Measurements from ENCODE around the gene SPATC1L. TPM values are rescaled to one million over a fixed set of nuclear protein-coding genes. Genes with fewer than 3 reads are reported as not detected.
A peak's percentile ranks its signal among the peaks of the same experiment; 100 is the strongest.

Gene SPATC1L
- total RNA-seq, 4 donors from 2014 or later, result 1.3 to 22.0 (median 7.0) TPM

DNA sequence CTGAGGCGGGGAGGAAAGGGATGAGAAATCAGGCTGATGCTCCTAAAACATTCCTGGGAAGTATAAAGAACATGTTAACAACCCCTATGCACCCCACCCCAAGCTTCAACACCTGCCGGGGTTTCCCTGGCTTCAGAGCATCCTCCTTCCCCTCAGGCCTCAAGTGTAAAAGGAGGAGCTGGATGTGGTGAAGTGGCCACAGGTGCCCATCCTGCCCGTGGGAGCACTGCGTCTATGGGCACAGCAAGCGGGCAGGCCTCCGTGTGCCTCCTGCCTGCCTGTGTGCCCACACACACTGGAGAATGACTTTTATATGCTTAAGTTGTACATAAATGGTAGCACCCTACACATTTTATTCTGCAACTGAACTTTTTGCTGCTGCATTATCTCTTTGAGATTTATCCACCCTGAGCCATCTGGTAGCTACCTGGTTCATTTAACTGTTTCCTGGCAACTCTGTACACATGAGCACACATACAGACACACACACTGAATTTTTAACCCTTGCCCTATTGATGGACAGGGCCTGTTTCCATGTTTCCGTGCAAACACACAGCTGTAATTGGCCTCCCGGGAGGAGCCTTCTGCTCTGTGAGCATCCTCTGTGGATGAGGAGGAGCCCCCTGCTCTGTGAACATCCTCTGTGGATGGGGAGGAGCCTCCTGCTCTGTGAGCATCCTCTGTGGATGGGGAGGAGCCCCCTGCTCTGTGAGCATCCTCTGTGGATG, 15.4 kb downstream of the SPATC1L start:
- H3K4me1 ChIP-seq, result no peaks in the 10 kb centered on the region
- peaks cover 0 to 40% (median 0%) of the 10 kb centered on the region in 4 donors for H3K27me3 ChIP-seq
- H3K36me3 ChIP-seq, result peaks cover 0 to 7% (median 0%) of the 10 kb centered on the region in 4 donors
- TF ChIP-seq CTCF (IDR thresholded peaks at IDR 0.05) (no peak), EP300 (IDR thresholded peaks at IDR 0.05) (no peak), POLR2A (IDR thresholded peaks at IDR 0.05; ENCODE audit: low read depth) (no peak), POLR2AphosphoS5 (IDR thresholded peaks at IDR 0.05) (no peak)
- WGBS, result 83% methylated on average over 8 of the region's 8 CpGs
- intact Hi-C loops (cut with DNase I), result no loop called here
- H3K4me3 ChIP-seq, result no peak overlapping the region
- no peak for DNase-seq (ENCODE audit: extremely low spot score)
- no peaks in the 10 kb centered on the region for H3K9me3 ChIP-seq
- H3K27ac ChIP-seq (replicated peaks in 1 of 4), result no peak overlapping the region

GRCh38 chr21:46168238-46168637, 16.0 kb downstream of the SPATC1L start:
- Histone ChIP-seq H3K27me3 (peaks cover 0 to 39% (median 0%) of the 10 kb centered on the region in 4 donors), H3K36me3 (peaks cover 0 to 7% (median 0%) of the 10 kb centered on the region in 4 donors), H3K9me3 (no peaks in the 10 kb centered on the region), H3K4me1 (no peaks in the 10 kb centered on the region), H3K27ac (replicated peaks in 1 of 4) (no peak overlapping the region), H3K4me3 (no peak overlapping the region)
- 88% methylated on average over 14 of the region's 14 CpGs for WGBS
- DNase-seq (ENCODE audit: extremely low spot score), result no peak
- no peak for TF ChIP-seq EP300 (IDR thresholded peaks at IDR 0.05)
- no peak for TF ChIP-seq POLR2AphosphoS5 (IDR thresholded peaks at IDR 0.05)
- no peak for TF ChIP-seq CTCF (IDR thresholded peaks at IDR 0.05)
- no peak for TF ChIP-seq POLR2A (IDR thresholded peaks at IDR 0.05; ENCODE audit: low read depth)
- intact Hi-C loops (cut with DNase I), result no loop called here

DNA sequence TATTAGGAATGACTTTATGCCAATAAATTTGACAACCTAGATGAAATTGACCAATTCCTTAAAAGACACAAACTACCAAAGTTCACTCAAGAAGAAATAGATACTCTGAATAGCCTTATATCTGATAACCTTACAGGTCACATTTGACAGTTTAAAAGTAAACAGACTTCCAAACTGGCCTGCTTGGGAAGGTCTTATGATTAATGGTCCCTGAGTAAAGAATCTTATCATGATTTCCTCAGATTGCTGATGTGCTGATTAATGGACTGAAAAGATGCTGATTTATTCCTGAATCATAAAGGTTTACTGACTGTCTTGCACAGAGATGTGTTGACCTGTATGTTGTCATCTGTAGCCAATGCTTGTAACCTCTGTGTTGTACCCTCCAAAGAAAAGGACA, 19.2 kb downstream of the SPATC1L start:
- Histone ChIP-seq H3K9me3 (no peaks in the 10 kb centered on the region), H3K4me1 (peaks cover 0 to 14% (median 0%) of the 10 kb centered on the region in 4 donors), H3K27ac (replicated peaks in 1 of 4) (no peak overlapping the region), H3K36me3 (peaks cover 0 to 18% (median 0%) of the 10 kb centered on the region in 4 donors), H3K27me3 (peaks cover 0 to 47% (median 2%) of the 10 kb centered on the region in 4 donors), H3K4me3 (no peak overlapping the region)
- no peak for TF ChIP-seq POLR2A (IDR thresholded peaks at IDR 0.05; ENCODE audit: low read depth)
- intact Hi-C loops (cut with DNase I), result no loop called here
- no peak for DNase-seq (ENCODE audit: extremely low spot score)

DNA sequence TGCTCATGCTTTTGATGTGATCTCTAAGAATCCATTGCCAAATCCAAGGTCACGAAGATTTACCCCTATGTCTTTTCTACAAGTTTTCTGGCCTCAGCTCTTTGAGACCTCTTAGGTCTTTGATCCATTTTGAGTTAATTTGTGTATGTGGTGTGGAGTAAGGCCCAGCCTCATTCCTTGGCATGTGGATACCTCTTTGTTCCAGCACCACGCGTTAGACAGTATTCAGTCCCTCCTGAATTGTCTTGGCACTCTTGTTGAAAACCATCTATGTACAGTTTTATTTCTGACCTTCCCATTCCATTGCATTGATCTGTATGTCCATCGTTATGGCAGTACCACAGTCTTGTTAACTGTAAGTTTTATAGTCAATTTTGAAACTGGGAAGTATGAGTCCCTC, 20.9 kb downstream of the SPATC1L start:
- 85% methylated on average over 4 of the region's 4 CpGs for WGBS
- H3K27me3 ChIP-seq, result peaks cover 0 to 47% (median 2%) of the 10 kb centered on the region in 4 donors
- TF ChIP-seq EP300 (IDR thresholded peaks at IDR 0.05), result no peak
- TF ChIP-seq CTCF (IDR thresholded peaks at IDR 0.05), result no peak
- no peak for TF ChIP-seq POLR2AphosphoS5 (IDR thresholded peaks at IDR 0.05)
- TF ChIP-seq POLR2A (IDR thresholded peaks at IDR 0.05; ENCODE audit: low read depth), result no peak

GRCh38 chr21:46161633-46162592, 22.3 kb downstream of the SPATC1L start:
- H3K27me3 ChIP-seq, result peaks cover 0 to 47% (median 2%) of the 10 kb centered on the region in 4 donors
- H3K36me3 ChIP-seq, result peaks cover 0 to 20% (median 0%) of the 10 kb centered on the region in 4 donors
- TF ChIP-seq POLR2A (IDR thresholded peaks at IDR 0.05; ENCODE audit: low read depth), result no peak
- no peak for TF ChIP-seq POLR2AphosphoS5 (IDR thresholded peaks at IDR 0.05)
- no peak for TF ChIP-seq EP300 (IDR thresholded peaks at IDR 0.05)
- TF ChIP-seq CTCF (IDR thresholded peaks at IDR 0.05), result no peak
- H3K4me3 ChIP-seq, result peak overlapping the region in 1 of 4 donors; percentile 22
- no peak for DNase-seq (ENCODE audit: extremely low spot score)
- no peak overlapping the region for H3K27ac ChIP-seq (replicated peaks in 1 of 4)
- intact Hi-C loops (cut with DNase I), result no loop called here
- H3K4me1 ChIP-seq, result peaks cover 0 to 14% (median 0%) of the 10 kb centered on the region in 4 donors
- 90% methylated on average over 72 of the region's 72 CpGs for WGBS
- no peaks in the 10 kb centered on the region for H3K9me3 ChIP-seq

More for the DNA sequence above, 20.9 kb downstream of the SPATC1L start:
- Histone ChIP-seq H3K36me3 (peaks cover 0 to 22% (median 0%) of the 10 kb centered on the region in 4 donors), H3K4me3 (no peak overlapping the region), H3K27ac (replicated peaks in 1 of 4) (no peak overlapping the region), H3K9me3 (no peaks in the 10 kb centered on the region), H3K4me1 (peaks cover 0 to 14% (median 0%) of the 10 kb centered on the region in 4 donors)
- intact Hi-C loops (cut with DNase I), result no loop called here
- DNase-seq (ENCODE audit: extremely low spot score), result no peak
